ENCODE results near the gene CSF2.

Gene CSF2

GRCh38 chr5:132073231-132074013 lies at the start of gene CSF2:
TSS of gene CSF2 (plus strand) at chr5:132073789. CDS start at chr5:132073824, 35 bp downstream.
- Histone ChIP-seq H3K27ac (ENCODE audit: poor library complexity, severe bottlenecking) (peak within 1 kb of the TSS; percentile 85), H3K36me3 (ENCODE audit: low read depth) (no peaks in the 10 kb centered on the region), H3K9me3 (ENCODE audit: severe bottlenecking) (no peaks in the 10 kb centered on the region), H3K4me3 (ENCODE audit: severe bottlenecking) (no peak within 1 kb of the TSS), H3K4me1 (ENCODE audit: insufficient read depth, poor library complexity, severe bottlenecking) (peaks cover 31% of the 10 kb centered on the region), H3K27me3 (ENCODE audit: insufficient read depth, poor library complexity, severe bottlenecking) (no peaks in the 10 kb centered on the region)
- no peak for TF ChIP-seq CTCF (IDR thresholded peaks at IDR 0.05; ENCODE audit: poor library complexity, severe bottlenecking)
- no peak for DNase-seq (ENCODE audit: low spot score)
- peak; percentile 88 for ATAC-seq (ENCODE audit: low read depth)

- DNase-seq (ENCODE audit: low spot score) (no peak), ATAC-seq (ENCODE audit: low read depth) (no peak)
- H3K27me3 ChIP-seq (ENCODE audit: insufficient read depth, poor library complexity, severe bottlenecking): peaks cover under 1% of the 10 kb centered on the region
- no peak for TF ChIP-seq CTCF (IDR thresholded peaks at IDR 0.05; ENCODE audit: poor library complexity, severe bottlenecking)
- no peak overlapping the region for H3K4me3 ChIP-seq (ENCODE audit: severe bottlenecking)
- H3K9me3 ChIP-seq (ENCODE audit: severe bottlenecking): no peaks in the 10 kb centered on the region
- H3K4me1 ChIP-seq (ENCODE audit: insufficient read depth, poor library complexity, severe bottlenecking): no peaks in the 10 kb centered on the region
- H3K27ac ChIP-seq (ENCODE audit: poor library complexity, severe bottlenecking): no peak overlapping the region
- no peaks in the 10 kb centered on the region for H3K36me3 ChIP-seq (ENCODE audit: low read depth)
Measured at GRCh38 chr5:132024117-132024435, 49.5 kb upstream of the CSF2 start.

- peaks cover 4% of the 10 kb centered on the region for H3K27me3 ChIP-seq (ENCODE audit: insufficient read depth, poor library complexity, severe bottlenecking)
- DNase-seq (ENCODE audit: low spot score) (no peak), ATAC-seq (ENCODE audit: low read depth) (no peak)
- H3K4me1 ChIP-seq (ENCODE audit: insufficient read depth, poor library complexity, severe bottlenecking): no peaks in the 10 kb centered on the region
- TF ChIP-seq CTCF (IDR thresholded peaks at IDR 0.05; ENCODE audit: poor library complexity, severe bottlenecking): no peak
- no peak overlapping the region for H3K27ac ChIP-seq (ENCODE audit: poor library complexity, severe bottlenecking)
- H3K9me3 ChIP-seq (ENCODE audit: severe bottlenecking): no peaks in the 10 kb centered on the region
- H3K36me3 ChIP-seq (ENCODE audit: low read depth): no peaks in the 10 kb centered on the region
- no peak overlapping the region for H3K4me3 ChIP-seq (ENCODE audit: severe bottlenecking)
Measured at GRCh38 chr5:132024789-132025402, 48.7 kb upstream of the CSF2 start.

- Histone ChIP-seq H3K9me3 (ENCODE audit: severe bottlenecking) (no peaks in the 10 kb centered on the region), H3K4me1 (ENCODE audit: insufficient read depth, poor library complexity, severe bottlenecking) (no peaks in the 10 kb centered on the region), H3K36me3 (ENCODE audit: low read depth) (no peaks in the 10 kb centered on the region), H3K4me3 (ENCODE audit: severe bottlenecking) (no peak overlapping the region), H3K27ac (ENCODE audit: poor library complexity, severe bottlenecking) (no peak overlapping the region), H3K27me3 (ENCODE audit: insufficient read depth, poor library complexity, severe bottlenecking) (peaks cover 4% of the 10 kb centered on the region)
- ATAC-seq (ENCODE audit: low read depth): no peak
- peak; percentile 41 for DNase-seq (ENCODE audit: low spot score)
- no peak for TF ChIP-seq CTCF (IDR thresholded peaks at IDR 0.05; ENCODE audit: poor library complexity, severe bottlenecking)
Measured at GRCh38 chr5:132025403-132025971, 48.1 kb upstream of the CSF2 start.
